ENCODE data around the gene MCC. TPM values are rescaled to one million over a fixed set of nuclear protein-coding genes. Genes with fewer than 3 reads are reported as not detected.

MCC gene
- total RNA-seq, 3 donors from 2014 or later (not counting 1 experiment from before 2014, with no cell fraction given): 0.68 to 1.8 (median 1.4) TPM

DNA sequence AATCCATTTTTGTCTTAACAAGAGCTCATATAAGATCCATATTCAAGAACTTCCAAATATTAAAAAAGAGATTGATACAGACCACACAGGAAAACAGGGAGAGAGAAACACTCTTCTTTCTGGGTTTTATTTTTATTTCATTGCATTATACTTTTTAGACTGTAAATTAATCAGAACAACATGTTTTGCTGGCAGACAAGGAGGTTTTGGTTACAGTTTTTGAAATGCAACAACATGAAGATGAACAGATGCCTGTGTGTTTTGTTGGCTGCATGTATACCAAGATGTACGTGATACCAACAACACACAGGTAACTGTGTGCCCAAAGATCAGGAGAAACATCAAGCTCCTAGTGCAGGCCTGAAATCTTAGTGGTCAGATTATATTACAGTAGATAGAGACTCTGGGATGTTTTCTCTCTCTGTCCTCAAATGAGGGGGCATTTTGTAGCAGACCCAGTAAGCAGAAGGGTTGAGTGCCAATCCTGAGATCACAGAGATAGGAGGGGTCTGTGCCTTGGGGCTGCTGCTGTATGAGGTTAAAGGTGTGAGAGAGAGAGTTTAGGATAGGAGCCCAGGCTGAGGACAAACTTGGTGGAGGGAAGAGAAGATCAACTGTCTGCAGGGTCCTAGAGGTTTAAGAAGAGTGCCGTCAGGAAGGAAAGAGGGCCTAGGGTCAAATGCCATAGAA is 359.5 kb downstream of the MCC start:
- 41% methylated on average over 2 of the region's 2 CpGs for WGBS (ENCODE audit: insufficient coverage)
- Histone ChIP-seq H3K36me3 (ENCODE audit: control insufficient read depth, insufficient read depth, low read length) (no peaks in the 10 kb centered on the region), H3K9me3 (ENCODE audit: control insufficient read depth, insufficient read depth, low read length) (no peaks in the 10 kb centered on the region), H3K4me3 (ENCODE audit: low read length) (no peak overlapping the region), H3K27me3 (ENCODE audit: control insufficient read depth, insufficient read depth, low read length) (peaks cover 2% of the 10 kb centered on the region), H3K4me1 (ENCODE audit: control insufficient read depth, insufficient read depth, low read length) (no peaks in the 10 kb centered on the region), H3K27ac (ENCODE audit: low read length) (no peak overlapping the region)
- Mint-ChIP-seq H3K4me3 (no peak overlapping the region), H3K4me1 (no peaks in the 10 kb centered on the region), H3K36me3 (no peaks in the 10 kb centered on the region), H3K9me3 (peaks cover 0 to 3% of the 10 kb centered on the region in 2 donors), H3K27ac (no peak overlapping the region), H3K27me3 (ENCODE audit: low read depth in 2 of 2) (peaks cover 10 to 37% of the 10 kb centered on the region in 2 donors)
- TF ChIP-seq CTCF (IDR thresholded peaks at IDR 0.05): no peak
- intact Hi-C loops (cut with micrococcal nuclease): no loop called here
- DNase-seq: no peak
- ATAC-seq: no peak

- whole genome bisulfite sequencing (ENCODE audit: insufficient coverage): no CpG with 5 or more reads among the region's 1 CpG
These were observed 360.2 kb downstream of the MCC start for GRCh38 chr5:113128082-113128481.

DNA sequence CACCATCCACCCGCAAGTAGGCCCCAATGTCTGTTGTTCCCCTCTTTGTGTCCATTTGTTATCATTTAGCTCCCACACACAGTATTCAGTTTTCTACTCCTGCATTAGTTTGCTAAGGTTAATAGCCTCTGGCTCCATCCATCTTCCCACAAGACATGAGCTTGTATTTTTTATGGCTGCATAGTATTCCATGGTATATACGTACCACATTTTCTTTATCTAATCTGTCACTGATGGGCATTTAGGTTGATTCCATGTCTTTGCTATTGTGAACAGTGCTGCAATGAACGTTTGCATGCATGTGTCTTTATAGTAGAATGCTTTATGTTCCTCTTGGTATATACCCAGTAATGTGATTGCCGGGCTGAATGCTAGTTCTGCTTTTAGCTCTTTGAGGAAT is 361.2 kb downstream of the MCC start:
- Histone ChIP-seq H3K4me3 (ENCODE audit: low read length) (no peak overlapping the region), H3K4me1 (ENCODE audit: control insufficient read depth, insufficient read depth, low read length) (no peaks in the 10 kb centered on the region), H3K27me3 (ENCODE audit: control insufficient read depth, insufficient read depth, low read length) (peaks cover 2% of the 10 kb centered on the region), H3K9me3 (ENCODE audit: control insufficient read depth, insufficient read depth, low read length) (no peaks in the 10 kb centered on the region), H3K27ac (ENCODE audit: low read length) (no peak overlapping the region), H3K36me3 (ENCODE audit: control insufficient read depth, insufficient read depth, low read length) (no peaks in the 10 kb centered on the region)
- no peaks in the 10 kb centered on the region for H3K36me3 Mint-ChIP-seq
- no peaks in the 10 kb centered on the region for H3K4me1 Mint-ChIP-seq
- H3K27ac Mint-ChIP-seq: no peak overlapping the region
- H3K4me3 Mint-ChIP-seq: no peak overlapping the region
- 88% methylated on average over 2 of the region's 4 CpGs for WGBS (ENCODE audit: insufficient coverage)
- intact Hi-C loops (cut with micrococcal nuclease): no loop called here
- H3K27me3 Mint-ChIP-seq (ENCODE audit: low read depth in 2 of 2): peaks cover 17 to 47% of the 10 kb centered on the region in 2 donors
- no peak for DNase-seq
- peaks cover 0 to 3% of the 10 kb centered on the region in 2 donors for H3K9me3 Mint-ChIP-seq
- no peak for ATAC-seq
- TF ChIP-seq CTCF (IDR thresholded peaks at IDR 0.05): no peak

More at GRCh38 chr5:113128082-113128481, 360.2 kb downstream of the MCC start:
- DNase-seq (no peak), ATAC-seq (no peak)
- H3K27me3 ChIP-seq (ENCODE audit: control insufficient read depth, insufficient read depth, low read length): peaks cover 2% of the 10 kb centered on the region
- Mint-ChIP-seq H3K9me3 (peaks cover 0 to 3% of the 10 kb centered on the region in 2 donors), H3K4me1 (no peaks in the 10 kb centered on the region), H3K4me3 (no peak overlapping the region), H3K36me3 (no peaks in the 10 kb centered on the region), H3K27me3 (ENCODE audit: low read depth in 2 of 2) (peaks cover 17 to 44% of the 10 kb centered on the region in 2 donors), H3K27ac (no peak overlapping the region)
- no peaks in the 10 kb centered on the region for H3K36me3 ChIP-seq (ENCODE audit: control insufficient read depth, insufficient read depth, low read length)
- H3K4me3 ChIP-seq (ENCODE audit: low read length): no peak overlapping the region
- H3K9me3 ChIP-seq (ENCODE audit: control insufficient read depth, insufficient read depth, low read length): no peaks in the 10 kb centered on the region
- intact Hi-C loops (cut with micrococcal nuclease): no loop called here
- H3K4me1 ChIP-seq (ENCODE audit: control insufficient read depth, insufficient read depth, low read length): no peaks in the 10 kb centered on the region
- no peak overlapping the region for H3K27ac ChIP-seq (ENCODE audit: low read length)
- TF ChIP-seq CTCF (IDR thresholded peaks at IDR 0.05): no peak

DNA sequence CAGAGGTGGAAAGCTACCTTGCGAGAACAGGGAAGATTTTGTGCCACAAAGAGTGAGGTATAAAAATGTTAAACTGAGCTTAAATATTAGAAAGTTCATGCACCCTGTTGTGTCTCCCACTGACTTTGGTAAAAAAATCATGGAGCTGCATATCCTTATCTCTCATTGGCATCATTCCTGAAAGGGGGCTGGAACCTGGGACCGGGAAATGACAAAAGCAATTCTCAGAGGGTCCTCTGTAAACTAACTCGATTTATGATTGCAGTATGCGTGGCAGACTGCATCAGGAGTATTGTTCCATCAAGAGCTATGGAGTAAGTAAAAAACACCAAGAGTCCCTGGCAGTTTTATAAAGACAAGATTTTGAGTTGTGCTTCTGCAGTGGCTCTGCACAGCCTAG is 362.9 kb downstream of the MCC start:
- Histone ChIP-seq H3K27me3 (ENCODE audit: control insufficient read depth, insufficient read depth, low read length) (peaks cover 2% of the 10 kb centered on the region), H3K36me3 (ENCODE audit: control insufficient read depth, insufficient read depth, low read length) (no peaks in the 10 kb centered on the region), H3K4me1 (ENCODE audit: control insufficient read depth, insufficient read depth, low read length) (no peaks in the 10 kb centered on the region), H3K27ac (ENCODE audit: low read length) (no peak overlapping the region), H3K9me3 (ENCODE audit: control insufficient read depth, insufficient read depth, low read length) (no peaks in the 10 kb centered on the region), H3K4me3 (ENCODE audit: low read length) (no peak overlapping the region)
- H3K36me3 Mint-ChIP-seq: no peaks in the 10 kb centered on the region
- H3K27ac Mint-ChIP-seq: no peak overlapping the region
- H3K27me3 Mint-ChIP-seq (ENCODE audit: low read depth in 2 of 2): peaks cover 17 to 47% of the 10 kb centered on the region in 2 donors
- DNase-seq (no peak), ATAC-seq (no peak)
- intact Hi-C loops (cut with micrococcal nuclease): no loop called here
- no peak for TF ChIP-seq CTCF (IDR thresholded peaks at IDR 0.05)
- 77% methylated on average over 4 of the region's 4 CpGs for WGBS (ENCODE audit: insufficient coverage)
- no peaks in the 10 kb centered on the region for H3K4me1 Mint-ChIP-seq
- H3K4me3 Mint-ChIP-seq: no peak overlapping the region
- H3K9me3 Mint-ChIP-seq: peaks cover 0 to 3% of the 10 kb centered on the region in 2 donors

Data from natural killer cell (primary cell).